ENCODE measurements around the gene WRAP73.

WRAP73 gene

DNA sequence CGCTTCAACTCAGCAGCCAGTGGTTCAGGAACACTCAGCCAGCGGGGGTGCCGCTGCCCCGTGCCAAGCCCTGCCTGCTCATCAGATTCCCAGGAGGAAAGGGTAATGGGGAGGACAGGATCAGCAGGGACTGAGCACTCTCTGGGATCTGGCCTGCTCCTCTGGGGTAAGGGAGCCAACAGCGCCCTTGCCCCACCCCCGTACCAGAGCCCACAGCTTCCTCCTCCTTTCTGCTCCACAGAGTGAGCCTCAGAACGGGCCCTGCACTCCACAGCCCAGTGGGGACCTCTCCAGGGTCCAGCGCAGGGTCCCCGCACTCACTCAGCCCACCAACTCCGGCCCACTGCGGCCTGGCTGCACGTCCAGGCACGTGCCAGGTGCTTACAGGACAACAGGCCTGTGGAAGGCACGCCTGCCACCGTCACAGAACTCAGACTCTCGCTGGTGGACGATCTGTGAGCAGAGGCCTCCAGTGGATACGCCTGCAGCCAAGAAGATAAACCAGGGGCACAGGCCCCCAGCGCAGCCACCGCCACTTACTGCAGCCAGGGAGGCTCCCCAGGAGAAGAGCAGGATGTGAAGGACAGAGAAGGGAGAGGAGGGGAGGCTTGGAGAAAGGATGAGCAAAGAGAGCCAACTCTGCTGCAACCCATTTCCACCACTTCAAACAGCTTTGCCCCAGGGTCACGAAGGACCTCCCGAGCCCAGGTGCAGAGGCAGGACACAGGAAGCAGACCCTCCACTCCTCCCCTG, 40.7 kb downstream of the WRAP73 start:
- no peak for DNase-seq

DNA sequence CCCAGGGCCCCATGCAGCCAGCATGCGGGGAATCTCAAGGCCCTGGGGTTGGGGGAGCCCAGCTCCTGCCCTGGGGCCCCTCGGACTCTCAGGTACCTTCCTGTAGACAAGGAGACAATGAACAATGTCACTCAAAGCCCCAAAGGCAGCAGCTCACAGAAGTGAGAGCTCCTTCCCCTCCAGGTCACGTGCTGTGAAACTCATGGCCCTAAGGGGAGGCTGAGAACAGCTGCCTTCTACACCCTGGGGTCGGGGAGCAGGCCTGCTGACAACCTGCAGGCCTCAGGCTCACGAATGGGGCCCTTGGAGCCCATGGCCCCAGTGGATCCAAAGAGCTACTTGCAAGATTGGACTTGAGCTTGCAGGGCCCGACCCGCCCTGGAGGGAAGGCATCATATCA, 41.7 kb downstream of the WRAP73 start:
- DNase-seq, result no peak

GRCh38 chr1:3607703-3608065, 42.2 kb downstream of the WRAP73 start:
- DNase-seq, result no peak

DNA sequence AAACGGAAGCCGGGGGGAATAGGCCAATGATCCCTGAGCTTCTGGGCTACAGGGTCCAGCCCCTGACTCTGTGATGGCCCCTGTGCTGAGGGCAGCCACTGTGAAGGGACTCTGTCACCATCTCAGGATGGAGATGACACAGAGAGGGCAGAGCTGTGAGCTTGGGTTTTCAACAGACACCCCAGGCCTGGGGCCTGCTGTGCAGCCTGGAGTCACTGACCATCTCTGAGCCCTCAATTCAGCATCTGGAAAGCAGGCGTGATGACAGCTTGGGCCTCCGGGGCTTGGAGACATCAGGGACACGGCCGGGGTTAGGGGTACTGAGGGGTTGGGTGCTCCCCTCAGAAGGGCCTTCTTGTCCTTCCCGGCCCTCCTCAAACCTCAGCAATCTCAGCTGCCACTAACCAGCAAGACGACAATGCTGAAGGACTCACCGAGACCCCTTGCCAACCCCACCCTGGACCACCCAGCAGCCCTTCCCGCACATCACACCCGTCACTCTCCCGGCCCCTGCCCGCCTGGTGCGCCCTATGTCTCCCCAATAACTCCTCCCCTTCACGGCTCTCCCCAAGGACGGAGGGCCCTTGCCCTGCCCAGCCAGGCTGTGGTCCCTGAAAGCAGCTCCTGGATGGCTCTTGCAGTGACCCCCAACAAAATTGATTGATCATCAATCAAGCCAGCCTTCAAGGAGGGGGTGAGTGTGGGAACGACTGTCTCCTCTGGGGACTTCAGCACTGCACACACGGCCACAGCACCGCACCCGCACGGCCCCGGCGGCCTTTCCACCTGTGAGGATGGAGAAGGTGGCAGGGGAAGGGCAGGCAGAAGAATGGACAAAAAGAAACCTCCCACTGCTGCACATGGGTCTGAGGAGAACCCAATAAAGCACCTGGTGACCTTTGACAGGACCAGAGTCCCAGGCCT, 42.9 kb downstream of the WRAP73 start:
- no peak for DNase-seq

GRCh38 chr1:3604997-3605823, 44.7 kb downstream of the WRAP73 start:
- no peak for DNase-seq

GRCh38 chr1:3604468-3604974, 45.4 kb downstream of the WRAP73 start:
- DNase-seq, result no peak

- no peak for DNase-seq
Measured at GRCh38 chr1:3603571-3604467, 46.1 kb downstream of the WRAP73 start.

GRCh38 chr1:3603156-3603555, 46.7 kb downstream of the WRAP73 start:
- no peak for DNase-seq

DNA sequence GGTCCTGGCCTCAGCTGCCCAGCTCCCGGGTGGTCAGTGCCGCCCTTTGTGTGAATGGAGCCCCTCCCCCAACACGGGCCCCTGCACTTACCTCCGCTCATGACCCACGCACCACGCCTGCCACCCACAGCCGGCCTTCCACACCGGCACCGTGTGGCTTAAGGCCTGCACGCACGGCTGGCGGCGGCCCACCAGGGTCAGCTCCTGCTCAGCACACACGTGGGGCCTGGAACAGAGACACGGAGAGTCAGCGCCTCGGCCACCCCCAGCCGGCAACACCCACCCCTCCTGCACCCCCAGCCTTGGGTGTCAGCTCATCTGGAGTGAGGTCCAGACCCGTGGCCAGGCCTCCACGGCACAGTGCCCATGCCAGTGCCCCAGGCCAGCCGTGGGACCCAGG, 47.5 kb downstream of the WRAP73 start:
- no peak for DNase-seq

- no peak for DNase-seq
Measured at GRCh38 chr1:3601743-3602142, 48.2 kb downstream of the WRAP73 start.

DNA sequence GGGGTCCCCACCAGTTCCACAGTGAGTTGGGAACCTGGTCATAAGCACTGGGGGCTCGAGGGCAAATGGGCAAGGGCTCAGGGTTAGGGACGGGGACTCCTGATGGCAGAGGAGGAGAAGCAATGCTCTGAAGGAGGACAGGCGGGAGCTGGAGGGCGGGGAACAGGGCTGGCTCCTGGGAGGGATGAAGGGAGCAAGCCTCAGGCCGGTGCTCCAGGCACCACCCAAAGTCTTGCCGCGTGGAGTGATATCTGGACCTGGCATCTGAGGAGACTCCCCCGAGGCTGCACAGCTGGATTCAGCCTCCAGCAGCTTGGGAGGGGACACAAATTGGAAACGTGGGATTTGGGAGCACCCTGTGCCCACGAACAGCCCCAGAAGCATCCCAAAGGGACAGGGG, 49.5 kb downstream of the WRAP73 start:
- DNase-seq, result no peak

DNA sequence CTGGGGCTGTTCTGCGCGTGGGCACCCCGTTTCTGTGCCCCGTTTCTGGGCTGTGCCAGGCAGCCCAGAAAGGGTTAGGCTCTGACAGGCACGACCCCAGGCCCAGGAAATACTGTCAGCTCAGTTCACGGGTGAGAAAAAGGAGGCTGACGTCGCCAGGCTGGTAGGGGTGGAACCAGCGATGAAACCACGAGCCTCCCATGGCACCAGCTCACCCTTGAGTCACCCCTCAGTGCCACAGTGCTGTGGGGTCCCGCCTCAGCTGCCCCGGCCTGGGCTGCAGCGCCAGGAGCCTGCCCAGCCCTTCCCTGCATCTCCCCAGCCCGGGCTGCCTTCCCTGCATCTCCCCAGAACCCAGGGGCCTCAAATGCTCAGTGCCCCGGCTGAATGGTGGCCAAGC, 50.1 kb downstream of the WRAP73 start:
- DNase-seq, result no peak

DNA sequence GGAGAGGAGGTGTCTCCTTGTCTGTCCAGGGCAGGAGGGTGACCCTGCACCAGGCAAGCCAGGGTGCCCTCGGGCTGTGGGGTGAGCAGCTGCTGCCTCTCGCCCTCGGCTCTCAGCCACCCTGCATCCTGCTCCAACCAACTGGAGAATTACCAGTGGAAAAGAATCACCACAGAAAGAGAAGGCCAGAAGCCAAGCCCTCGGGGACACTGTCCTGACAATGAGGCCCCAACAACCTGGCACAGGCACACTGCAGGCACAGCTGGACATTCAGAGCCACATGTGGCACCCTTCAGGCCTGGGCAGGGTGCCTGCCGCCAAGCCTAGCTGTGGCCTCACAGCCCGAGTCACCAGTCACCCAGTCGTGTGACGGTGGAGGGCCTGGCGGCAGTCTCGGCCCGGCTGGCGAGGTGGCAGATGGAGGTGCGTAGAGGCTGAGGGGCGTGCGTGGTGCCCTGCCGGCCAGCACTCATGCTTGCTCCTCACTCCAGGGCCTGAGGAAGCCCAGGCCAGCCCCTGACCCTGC, 50.6 kb downstream of the WRAP73 start:
- DNase-seq, result no peak

- no peak for DNase-seq
Measured at GRCh38 chr1:3598522-3599285, 51.2 kb downstream of the WRAP73 start.

- DNase-seq, result no peak
Measured at GRCh38 chr1:3598051-3598491, 51.8 kb downstream of the WRAP73 start.

DNA sequence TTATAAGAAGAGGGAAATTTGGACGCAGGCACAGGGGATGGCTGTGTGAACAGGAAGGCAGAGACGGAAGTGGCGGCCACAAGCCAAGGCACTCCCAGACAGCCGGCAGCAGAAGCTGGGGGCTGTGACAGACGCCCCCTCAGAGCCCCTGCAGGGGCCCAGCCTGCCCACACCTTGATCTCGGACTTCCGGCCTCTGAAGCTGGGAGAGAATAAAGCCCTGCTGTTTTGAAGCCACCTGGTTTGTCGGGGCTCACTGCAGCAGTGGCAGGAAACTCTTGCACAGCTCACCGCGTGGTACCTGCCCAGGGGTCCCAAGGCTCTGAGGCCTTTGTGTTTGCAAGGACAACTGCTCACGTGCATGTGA, 52.3 kb downstream of the WRAP73 start:
- DNase-seq, result no peak

- DNase-seq, result no peak
Measured at GRCh38 chr1:3596663-3597598, 53.0 kb downstream of the WRAP73 start.

DNA sequence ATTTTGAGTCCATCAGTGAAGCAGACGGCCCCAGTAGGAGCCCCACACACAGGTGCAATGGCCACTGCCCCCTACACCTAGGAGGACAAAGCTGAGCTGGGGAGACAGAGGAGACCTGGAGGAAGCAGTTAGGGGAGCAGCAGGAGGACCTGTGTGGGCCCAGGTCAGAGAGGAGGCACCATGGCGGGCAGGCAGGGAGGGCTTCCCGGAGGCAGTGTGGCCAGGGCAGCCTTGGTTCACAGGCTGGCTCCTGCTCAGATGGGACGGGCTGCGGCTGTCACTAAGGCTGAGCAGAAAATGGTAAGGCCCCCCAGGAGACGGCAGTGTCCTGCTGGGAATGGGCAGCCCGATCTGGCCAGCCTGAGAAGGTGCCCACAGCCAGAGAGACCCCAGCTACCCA, 54.0 kb downstream of the WRAP73 start:
- DNase-seq, result no peak

DNA sequence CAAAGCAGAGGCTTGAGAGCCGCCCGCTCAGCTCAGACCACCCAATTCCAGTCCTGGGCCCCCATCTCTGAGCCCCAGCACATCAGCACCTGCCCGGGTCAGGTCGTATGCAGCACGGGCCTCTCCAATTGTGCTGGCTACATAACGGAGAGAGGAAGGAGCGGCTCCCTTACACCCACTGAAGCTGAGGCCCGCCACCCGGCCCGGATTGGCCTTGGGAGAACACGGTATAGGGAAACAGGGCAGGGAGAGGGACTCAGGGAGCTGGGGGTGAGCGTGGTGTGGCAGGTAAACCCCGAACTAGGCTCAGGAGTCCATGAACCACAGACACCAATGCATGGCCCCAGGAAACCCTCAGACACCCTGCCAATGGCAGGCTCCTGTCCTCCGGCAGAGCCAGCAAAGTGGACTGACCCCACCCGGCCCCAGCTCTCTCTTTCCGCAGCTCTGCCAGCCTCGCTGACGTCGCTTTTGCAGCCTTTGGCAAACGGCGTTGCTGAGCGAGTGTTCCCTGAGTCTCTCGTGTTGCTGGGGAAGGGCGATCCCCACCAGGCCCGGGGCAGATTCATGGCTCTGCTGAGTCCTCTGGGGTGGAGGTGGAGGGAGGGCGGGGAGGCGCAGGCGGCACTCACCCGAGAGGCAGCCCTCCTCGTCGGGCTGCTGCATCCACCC, 55.1 kb downstream of the WRAP73 start:
- no peak for DNase-seq
